C4-2B (cell line): ENCODE data around the gene TSEN15.

Experiments
- CTCF ChIP-seq: fragments of 450-650 bp; conservative IDR thresholded peaks from 2 replicates; pipeline ENCODE4 v1.5.1; 2017; ENCODE audit warnings: mild to moderate bottlenecking
- ZFX ChIP-seq: fragments of 450-650 bp; IDR thresholded peaks from 2 replicates; pipeline ENCODE4 v1.6.1; 2017

- TF ChIP-seq CTCF: no peak
- no peak for TF ChIP-seq ZFX
These were observed 1.2 kb downstream of the TSEN15 start for GRCh38 chr1:184052750-184053149.
